Activated T-cell treated with anti-CD3 and anti-CD28 coated beads, Interleukin-2, amount 50 U/mL, for 48 hours (primary cell): Measurements from ENCODE around the gene FGF22.
"Not testable (repeated sequence)": the region's sequence is repeated elsewhere in the genome, so short reads cannot be mapped to it uniquely, and the experiment has no call there.

ENCODE experiments used
- DNase-seq, 2 experiments: peaks; one replicate each; pipeline ENCODE4 v3.0.0-alpha.2; 2020

Gene FGF22

DNA sequence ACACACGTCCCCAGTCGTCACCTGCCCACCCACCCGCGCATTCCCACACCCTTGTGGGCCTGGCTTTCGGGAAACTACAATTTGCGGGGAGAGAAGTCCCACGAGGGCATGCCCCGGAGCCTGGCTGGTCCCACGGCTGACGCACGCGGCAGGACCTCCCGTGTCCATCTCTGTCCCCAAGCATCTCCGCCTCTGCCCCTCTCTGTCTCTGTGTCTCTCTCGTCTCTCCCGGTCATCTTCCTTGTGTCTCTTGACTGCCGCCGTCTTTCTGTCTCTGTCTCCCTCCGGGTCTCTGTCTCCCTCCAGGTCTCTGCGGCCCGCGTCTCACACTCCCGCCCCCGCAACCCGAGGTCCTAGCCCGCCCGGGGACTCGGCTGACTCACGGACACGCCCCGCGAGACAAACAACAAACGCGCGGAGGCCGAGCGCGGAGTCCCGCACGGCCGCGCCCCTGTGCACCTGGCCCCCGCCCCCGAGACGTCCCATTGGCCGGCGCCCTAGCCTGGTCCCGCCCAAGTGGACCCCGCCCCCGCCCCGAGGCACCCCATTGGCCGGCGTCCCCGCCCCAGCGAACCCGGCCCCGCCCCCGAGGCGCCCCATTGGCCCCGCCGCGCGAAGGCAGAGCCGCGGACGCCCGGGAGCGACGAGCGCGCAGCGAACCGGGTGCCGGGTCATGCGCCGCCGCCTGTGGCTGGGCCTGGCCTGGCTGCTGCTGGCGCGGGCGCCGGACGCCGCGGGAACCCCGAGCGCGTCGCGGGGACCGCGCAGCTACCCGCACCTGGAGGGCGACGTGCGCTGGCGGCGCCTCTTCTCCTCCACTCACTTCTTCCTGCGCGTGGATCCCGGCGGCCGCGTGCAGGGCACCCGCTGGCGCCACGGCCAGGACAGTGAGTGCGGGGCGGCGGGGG, at the start of gene FGF22:
Gene FGF22, plus strand, starts transcription at position 627 of the 908 bp plus-strand sequence. Its CDS starts 47 bp downstream, at position 674.
- DNase-seq = peak; percentile 98

DNA sequence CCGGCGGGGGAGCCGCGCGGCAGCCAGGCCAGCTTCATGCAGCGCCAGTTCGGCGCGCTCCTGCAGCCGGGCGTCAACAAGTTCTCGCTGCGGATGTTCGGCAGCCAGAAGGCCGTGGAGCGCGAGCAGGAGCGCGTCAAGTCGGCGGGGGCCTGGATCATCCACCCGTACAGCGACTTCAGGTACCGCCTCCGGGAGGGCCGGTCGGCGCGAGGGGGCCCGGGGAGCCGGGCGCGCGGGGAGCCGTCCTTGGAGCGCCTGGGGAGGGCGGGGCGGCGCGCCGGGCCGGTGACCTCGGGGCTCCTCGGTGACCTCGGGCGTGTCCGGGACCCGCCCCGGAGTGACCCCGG, 49.3 kb upstream of the FGF22 start:
- DNase-seq = peak in 1 of 2 experiments; percentile 57

DNA sequence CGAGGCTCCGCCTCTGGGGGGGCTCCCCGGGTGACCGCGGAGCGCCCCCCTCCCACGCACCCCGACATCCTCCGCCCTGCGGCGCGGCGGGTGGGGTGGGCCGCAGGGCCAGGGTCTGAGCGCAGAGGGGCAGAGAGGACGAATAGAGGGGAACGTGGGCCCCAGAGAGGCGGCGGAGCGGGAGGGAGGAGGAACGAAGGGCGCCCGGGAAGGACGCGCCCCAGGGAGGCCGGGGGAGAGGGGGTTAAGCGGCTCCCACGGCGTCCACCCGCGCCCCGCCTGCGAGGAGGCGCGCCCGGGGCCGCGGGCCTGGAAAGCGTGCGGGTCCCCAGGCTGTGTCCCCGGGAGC, 49.0 kb upstream of the FGF22 start:
- no peak for DNase-seq

DNA sequence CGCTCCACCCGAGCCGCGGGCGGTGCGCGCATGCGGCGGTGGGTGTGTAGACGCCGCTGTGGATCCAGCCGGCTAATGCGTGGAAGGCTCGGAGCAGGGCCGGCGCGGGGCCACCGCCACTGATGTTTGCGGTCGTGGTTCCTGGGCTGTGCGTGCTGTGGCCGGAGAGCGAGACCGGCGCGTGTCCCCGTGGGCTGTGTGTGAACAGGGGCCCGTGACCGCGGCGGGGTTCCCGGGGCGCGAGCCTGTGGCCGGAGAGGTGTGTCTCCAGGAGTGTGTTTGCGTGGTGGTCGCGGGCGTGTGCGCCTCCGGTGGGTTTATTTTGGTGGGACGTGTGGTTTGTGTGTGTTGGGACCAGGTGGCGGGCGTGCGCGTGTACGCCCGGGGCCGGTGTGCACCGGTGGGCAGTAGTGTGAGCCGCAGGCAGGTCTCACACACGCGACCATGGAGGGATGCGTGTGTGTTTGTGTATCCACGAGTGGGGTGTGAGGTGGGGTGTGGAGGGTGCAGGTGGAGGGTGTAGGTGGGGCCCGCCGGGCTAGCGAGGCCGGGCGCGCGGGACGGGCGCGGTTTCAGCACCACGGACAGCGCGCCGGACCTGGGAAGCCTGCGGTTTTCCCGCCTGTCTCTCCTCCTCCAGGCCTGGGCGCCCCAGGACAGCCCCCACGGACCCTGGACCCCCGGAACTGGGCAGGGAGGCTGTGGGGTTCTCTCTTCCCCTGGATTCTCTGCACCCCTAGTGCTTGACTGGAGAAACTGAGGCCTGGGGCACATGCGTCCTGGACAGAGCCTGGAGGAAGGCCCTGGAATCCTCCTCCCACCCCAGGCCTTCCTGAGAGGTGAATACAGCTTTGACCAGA, 48.4 kb upstream of the FGF22 start:
- DNase-seq = no peak

DNA sequence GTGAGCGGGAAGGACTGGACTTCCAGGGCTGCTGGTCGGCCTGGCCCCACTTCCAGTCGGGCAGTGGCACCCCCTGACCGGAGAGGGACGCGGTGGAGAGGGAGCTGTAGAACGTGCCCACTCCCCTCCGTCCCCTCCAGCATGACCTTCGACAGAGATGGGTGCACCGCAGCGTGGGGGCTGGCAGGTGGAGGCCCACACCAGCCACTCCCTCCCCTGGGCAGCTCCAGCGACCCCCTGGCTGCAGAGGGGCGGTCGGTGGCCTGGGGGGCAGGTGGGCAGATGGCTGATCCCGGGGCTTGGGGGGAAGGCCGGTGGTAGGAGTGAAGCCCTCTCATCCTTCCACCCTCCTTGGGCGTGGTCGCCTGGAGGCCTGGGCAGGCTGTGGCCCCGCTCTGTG, 47.6 kb upstream of the FGF22 start:
- DNase-seq = no peak

DNA sequence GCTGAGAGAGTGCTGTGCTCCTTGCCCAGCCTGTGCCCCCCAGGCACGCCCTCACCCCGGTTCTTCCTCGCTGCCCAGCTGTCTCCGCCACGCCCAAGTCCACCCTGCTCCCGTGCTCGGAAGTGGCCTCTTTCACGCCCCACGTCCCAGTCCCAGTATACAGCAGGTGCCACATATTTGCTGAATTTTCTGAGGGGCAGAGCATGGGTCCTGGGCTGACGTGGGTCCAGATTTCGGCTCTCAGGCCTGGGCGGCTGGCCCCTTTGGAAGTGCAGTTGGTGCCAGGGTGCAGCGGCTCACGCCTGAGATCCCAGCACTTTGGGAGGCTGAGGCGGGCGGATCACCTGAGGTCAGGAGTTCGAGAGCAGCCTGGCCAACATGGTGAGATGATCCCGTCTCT, 46.6 kb upstream of the FGF22 start:
- DNase-seq = no peak

DNA sequence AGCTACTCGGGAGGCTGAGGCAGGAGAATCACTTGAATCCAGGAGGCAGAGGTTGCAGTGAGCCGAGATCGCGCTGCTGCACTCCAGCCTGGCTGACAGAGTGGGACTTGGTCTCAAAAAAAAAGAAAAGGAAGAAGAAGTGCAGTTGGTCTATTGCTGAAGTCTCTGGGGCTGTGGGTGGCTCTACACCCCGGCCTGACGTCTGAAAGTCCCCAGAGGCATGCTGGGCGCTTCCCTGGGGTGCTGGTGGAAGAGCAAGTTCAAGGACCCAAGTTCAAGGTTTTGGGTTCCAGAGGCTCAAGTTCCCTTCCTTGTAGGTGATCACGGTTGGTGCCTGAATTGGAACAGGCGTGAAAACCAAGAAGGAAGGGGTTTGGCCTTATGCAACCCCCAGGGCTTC, 46.2 kb upstream of the FGF22 start:
- DNase-seq = no peak

DNA sequence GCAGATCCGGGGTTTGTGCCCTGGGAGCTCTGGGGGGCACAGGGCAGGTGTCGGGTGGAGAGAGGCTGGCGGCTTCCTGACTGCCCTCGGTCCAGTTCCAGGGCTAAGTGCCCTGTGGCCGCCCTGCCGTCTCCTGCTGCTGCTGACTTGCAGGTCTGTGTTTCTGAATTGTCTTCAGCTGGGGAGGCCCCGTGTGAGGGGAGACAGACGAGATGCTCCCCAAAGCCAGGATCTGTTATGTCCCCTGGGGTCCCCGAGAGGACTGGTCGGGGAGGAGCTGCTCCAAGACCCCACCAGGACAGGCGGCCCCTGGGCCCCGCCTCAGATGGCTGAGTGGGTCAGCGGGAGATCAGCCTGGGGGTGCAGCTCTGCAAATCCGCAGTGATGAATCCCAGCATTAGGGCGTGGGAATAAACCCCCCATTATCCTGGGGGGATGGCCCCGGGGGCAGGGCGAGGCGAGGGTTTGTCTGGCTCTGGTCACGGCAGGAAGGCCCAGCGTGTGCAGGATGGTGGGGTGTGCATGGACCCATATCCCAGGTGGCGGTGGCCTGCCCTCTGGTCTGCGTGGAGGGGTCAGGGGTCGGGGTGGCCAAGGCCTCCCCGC, 45.3 kb upstream of the FGF22 start:
- DNase-seq = no peak

DNA sequence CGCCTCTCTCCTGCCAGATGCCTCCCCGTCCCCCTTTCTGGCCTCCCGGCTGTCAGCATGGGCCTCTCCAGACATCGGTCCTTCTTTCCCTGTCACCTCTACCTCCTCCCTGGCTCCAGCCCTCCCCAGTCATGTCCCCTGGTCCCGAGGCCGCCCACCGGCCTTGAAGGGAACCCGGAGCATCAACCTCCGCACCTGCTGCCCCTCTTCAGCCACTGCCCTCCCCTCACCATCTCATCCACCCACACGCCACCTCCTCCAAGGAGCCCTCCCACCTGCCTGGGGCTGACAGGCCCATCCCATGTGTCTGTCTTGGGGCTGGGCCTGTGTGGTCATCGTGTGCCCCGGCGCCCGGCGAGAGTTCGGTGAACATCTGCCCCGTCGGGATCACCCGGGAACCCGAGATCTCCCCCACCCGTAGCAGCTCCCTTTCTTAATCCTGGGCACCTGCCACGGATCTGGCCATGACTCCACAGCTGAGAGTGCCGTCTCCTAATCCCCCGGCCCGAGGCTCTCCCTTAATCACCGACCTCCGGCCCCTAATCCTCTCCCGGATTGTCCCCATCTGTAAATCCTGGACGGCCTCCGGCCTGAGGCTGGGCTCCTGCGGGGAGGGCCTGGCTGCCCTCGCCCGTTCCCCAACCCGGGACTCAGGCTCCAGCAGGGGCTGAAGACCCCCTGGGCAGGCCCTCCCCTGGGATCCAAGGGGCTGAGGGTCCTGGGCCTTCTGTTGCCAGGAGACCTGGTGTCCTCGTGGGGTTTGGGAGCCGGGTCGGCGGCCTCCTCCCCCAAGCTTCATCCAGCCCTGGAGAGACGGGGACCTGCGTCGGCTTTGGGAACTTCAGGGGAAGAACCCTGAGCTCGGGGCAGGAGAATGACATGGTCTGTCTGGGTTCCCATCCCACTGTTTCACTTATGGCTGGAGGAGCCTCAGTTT, 44.1 kb upstream of the FGF22 start:
- no peak for DNase-seq

DNA sequence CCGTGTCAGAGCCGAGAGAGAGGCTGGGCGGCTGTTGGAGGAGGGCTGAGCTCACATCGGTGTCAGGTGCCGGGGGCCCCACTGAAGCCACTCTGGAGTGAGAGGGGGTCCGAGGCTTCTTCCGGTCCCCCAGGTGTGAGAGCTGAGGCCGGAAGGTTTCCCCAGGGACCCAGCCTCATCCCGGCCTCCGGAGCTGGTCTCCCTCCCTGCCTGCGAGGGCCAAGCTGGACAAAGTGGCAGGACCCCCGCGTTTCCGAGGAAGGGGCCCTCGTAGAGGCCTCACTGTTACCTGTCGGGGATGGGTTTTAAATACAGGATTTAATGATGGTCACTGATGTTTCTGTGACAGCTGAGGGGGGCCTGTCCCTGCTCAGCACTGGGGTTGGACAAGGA, 43.4 kb upstream of the FGF22 start:
- DNase-seq = no peak

DNA sequence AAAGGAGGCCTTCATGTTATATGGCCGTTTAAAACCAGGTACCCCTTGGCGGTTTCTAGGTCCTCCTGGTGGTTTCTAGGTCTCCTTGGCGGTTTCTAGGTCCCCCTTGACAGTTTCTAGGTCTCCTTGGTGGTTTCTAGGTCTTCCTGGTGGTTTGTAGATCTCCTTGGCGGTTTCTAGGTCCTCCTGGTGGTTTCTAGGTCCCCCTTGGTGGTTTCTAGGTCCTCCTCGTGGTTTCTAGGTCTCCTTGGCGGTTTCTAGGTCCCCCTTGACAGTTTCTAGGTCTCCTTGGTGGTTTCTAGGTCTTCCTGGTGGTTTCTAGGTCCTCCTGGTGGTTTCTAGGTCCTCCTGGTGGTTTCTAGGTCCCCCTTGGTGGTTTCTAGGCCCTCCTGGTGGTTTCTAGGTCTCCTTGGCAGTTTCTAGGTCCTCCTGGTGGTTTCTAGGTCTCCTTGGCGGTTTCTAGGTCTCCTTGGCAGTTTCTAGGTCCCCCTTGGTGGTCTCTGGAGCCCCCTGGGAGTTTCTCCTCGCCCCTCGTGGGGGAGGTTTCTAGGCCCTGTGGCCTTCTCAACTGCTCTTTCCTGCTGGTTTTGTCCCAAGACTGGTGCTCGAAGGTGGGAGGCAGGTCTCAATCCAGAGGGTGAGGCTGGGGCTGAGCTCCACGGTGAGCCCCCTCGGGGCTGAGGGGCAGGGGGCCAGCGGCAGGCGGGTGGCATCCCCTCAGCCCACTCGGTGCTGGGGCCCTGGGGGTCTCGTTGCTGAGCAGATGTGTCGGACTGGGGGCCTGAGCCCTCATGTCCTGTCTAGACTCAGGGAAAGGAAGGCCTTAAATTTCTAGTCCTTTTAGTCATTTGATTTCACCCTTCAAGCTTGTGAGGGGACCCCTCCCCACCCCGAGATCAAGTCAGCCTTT, 42.0 kb upstream of the FGF22 start:
- peak in 1 of 2 experiments; percentile 57 for DNase-seq

DNA sequence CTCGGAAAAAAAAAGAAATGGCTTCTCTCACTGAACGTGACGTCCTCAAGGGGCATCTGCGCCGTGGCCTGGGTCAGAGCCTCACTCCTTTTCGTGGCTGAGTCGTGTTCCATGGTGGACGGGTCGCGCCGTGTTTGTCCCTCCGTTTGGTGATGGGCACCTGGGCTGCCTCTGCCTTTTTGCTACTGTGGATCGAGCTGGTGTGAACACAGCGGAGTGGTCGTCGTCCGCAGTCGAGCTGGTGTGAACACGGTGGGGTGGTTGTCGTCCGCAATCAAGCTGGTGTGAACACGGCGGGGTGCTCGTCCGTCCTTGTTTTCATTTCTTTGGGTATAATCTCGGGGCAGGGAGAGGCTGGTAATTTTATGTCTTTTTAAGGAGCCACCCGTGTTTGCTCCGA, 38.4 kb upstream of the FGF22 start:
- no peak for DNase-seq

DNA sequence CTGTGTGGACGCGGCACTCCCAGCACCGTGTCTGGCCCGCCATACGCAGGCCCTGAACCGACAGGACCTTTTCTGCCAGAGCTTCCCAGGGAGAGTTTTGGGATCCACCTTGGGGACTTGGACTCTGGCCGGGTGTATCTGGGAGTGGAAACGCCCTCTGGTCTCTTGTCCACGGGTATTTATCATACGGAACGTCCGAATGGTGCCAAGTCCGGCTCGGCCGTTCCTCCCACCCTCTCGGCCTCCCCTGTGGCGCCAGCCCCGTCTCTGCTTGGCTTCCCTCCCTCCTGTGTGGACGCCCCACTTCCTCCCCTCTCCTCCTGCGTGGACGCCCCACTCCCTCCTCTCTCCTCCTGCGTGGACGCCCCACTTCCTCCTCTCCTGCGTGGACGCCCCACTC, 37.9 kb upstream of the FGF22 start:
- no peak for DNase-seq

DNA sequence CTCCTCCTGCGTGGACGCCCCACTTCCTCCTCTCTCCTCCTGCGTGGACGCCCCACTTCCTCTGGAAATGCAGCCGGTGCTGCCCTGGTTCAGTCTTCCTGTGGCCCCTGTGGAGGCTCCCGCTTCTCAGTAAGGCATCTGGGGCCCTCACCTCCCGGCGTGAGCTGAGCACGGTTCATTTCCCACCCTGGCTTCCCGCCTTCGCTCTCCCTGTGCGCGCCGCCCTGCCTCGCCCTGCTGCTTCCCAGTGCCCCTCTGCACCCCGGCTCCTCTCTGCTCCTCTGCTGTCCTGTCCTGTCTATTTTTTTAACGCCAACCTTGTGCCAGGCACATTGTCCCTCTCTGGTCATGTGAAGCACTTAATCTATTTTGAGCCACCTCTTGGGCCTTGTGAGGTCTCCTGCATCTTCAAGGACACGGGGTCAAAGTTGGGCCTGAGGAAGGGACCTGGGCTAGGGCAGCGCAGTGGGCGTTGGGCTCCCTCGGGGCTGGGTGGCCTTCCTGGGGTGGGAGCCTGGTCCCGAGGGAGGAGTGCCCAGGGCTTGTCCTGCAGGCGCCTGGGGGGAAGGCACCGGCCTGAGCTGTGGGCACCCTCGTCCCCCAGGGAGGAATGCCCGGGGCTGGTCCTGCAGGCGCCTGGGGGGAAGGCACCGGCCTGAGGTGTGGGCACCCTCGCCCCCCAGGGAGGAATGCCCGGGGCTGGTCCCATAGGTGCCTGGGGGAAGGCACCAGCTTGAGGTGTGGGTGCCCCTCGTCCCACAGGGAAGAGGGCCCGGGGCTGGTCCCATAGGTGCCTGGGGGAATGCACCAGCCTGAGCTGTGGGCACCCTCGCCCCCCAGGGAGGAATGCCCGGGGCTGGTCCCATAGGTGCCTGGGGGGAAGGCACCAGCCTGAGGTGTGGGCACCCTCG, 37.0 kb upstream of the FGF22 start:
- no peak for DNase-seq

DNA sequence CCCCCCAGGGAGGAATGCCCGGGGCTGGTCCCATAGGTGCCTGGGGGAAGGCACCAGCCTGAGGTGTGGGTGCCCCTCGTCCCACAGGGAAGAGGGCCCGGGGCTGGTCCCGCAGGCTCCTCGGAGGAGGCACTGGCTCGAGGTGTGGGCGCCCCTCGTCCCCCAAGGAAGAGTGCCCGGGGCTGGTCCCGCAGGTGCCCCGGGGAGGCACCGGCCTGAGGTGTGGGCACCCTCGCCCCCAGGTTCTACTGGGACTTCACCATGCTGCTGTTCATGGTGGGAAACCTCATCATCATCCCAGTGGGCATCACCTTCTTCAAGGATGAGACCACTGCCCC, 36.4 kb upstream of the FGF22 start:
- not testable (repeated sequence) for DNase-seq

DNA sequence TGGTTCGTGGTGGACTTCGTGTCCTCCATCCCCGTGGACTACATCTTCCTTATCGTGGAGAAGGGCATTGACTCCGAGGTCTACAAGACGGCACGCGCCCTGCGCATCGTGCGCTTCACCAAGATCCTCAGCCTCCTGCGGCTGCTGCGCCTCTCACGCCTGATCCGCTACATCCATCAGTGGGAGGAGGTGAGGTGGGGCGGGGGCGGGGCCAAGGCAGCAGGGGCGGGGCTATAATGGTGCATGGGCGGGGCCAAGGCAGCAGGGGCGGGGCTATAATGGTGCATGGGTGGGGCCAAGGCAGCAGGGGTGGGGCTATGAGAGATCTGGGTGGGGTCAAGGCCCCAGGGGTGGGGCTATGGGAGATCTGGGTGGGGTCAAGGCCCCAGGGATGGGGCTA, 35.9 kb upstream of the FGF22 start:
- peak; percentile 49 to 52 for DNase-seq

DNA sequence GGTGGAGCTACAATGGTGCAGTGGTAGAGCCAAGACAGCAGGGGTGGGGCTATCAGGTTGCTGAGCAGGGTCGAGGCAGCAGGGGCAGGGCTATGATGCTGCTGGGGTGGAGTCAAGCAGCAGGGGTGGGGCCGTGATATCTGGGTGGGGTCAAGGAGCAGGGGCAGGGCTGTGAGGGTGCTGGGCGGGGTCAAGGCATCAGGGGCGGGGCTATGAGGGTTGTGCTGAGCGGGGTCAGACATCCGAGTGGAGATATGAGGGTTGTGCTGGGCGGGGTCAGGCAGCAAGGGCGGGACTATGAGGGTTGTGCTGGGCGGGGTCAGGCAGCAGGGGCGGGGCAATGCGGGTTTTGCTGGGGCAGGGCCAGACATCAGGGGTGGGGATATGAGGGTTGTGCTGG, 35.3 kb upstream of the FGF22 start:
- peak; percentile 75 to 78 for DNase-seq

DNA sequence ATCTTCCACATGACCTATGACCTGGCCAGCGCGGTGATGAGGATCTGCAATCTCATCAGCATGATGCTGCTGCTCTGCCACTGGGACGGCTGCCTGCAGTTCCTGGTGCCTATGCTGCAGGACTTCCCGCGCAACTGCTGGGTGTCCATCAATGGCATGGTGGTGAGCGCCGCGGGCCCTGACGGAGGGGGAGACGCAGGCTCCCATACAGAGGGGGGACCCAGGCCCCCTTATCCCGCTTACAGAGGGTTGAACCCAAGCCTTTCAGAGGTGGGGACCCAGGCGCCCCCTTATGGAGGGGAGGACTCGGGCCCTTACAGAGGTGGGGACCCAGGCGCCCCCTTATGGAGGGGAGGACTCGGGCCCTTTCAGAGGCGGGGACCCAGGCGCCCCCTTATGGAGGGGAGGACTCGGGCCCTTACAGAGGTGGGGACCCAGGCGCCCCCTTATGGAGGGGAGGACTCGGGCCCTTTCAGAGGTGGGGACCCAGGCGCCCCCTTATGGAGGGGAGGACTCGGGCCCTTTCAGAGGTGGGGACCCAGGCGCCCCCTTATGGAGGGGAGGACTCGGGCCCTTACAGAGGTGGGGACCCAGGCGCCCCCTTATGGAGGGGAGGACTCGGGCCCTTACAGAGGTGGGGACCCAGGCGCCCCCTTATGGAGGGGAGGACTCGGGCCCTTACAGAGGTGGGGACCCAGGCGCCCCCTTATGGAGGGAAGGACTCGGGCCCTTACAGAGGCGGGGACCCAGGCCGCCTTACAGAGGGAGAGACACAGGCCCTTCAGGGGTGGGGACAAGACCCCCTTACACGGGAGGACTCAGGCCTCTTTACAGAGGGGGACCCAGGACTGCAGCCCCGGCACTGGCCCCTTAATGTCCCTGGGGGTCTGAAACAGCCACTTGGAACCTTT, 34.4 kb upstream of the FGF22 start:
- peak; percentile 67 to 71 for DNase-seq
